HCT116 (cell line): ENCODE data around the gene PLCB1. TPM values are rescaled to one million over a fixed set of nuclear protein-coding genes. Genes with fewer than 3 reads are reported as not detected.

ENCODE experiments used
- ATAC-seq: fragments of 200-7000 bp; cut with Tn5 transposase; 2 replicates; pipeline ENCODE4 v1.9.1; 2020; ENCODE audit warnings: mild to moderate bottlenecking, moderate library complexity
- BruUV-seq: library from RNA; stranded (reverse); fragments of 400-500 nt; replicated peaks from 2 replicates; lab custom pipeline; 2021; lab: Mats Ljungman, UMichigan
- CTCF ChIA-PET: fragments of 300-600 bp; sonication (Branson Sonifier 250); formaldehyde crosslinking; loops from one replicate; lab custom pipeline; 2021; ENCODE audit warnings: antibody characterized with exemption; lab: Charles Lee
- POLR2A ChIA-PET: fragments of 300-600, 350-600 bp; sonication (Branson Sonifier 250); formaldehyde crosslinking; loops from one replicate; lab custom pipeline; 2021; ENCODE audit warnings: antibody characterized with exemption; lab: Charles Lee
- RAD21 ChIA-PET, 2 experiments: fragments of 300-600 bp; sonication (Branson Sonifier 250); formaldehyde crosslinking; loops; one replicate each; lab custom pipeline; 2023; ENCODE audit warnings: low total read pairs in 2 of 2; ENCODE audit not compliant: uncharacterized antibody in 2 of 2, unreplicated experiment in 2 of 2, low non-redundant PET in 1 of 2; lab: Charles Lee
- DNase-seq: peaks from one replicate; pipeline ENCODE4 v3.0.0-alpha.2; 2010; ENCODE audit warnings: low read depth, low spot score
- H2AFZ ChIP-seq: fragments of 200-600 bp; shearing (Covaris generic), sonication (generic); 2 replicates; pipeline ENCODE4 v1.6.1; 2017; ENCODE audit warnings: low read depth, mixed run types, mixed read lengths, antibody characterized with exemption, low read length; ENCODE audit not compliant: poor library complexity, severe bottlenecking
- H3K27ac ChIP-seq: 2 replicates; pipeline ENCODE4 v1.5.1; 2012; ENCODE audit warnings: low read depth, low read length
- H3K27me3 ChIP-seq: fragments of 200-600 bp; sonication (generic); 2 replicates; pipeline ENCODE4 v1.6.1; 2016; ENCODE audit warnings: mixed run types, low read length, mixed read lengths; ENCODE audit not compliant: insufficient read depth
- H3K36me3 ChIP-seq, 2 experiments: fragments of 200-500 bp in 1 of 2; fragments of 200-600 bp in 1 of 2; sonication (Bioruptor generic) in 1 of 2; sonication (generic) in 1 of 2; 2 replicates each; pipeline versions ENCODE4 v1.5.1 to v1.6.1; 2014 to 2016; ENCODE audit warnings: low read length in 2 of 2, inconsistent platforms in 1 of 2, mixed read lengths in 1 of 2, mixed run types in 1 of 2; ENCODE audit not compliant: insufficient read depth in 2 of 2, control insufficient read depth in 1 of 2
- H3K4me1 ChIP-seq, 2 experiments: fragments of 200-600 bp in 1 of 2; sonication (generic) in 1 of 2; 2 replicates each; pipeline versions ENCODE4 v1.5.1 to v1.6.1; 2012 to 2017; ENCODE audit warnings: low read length in 2 of 2, inconsistent platforms in 1 of 2, mild to moderate bottlenecking in 1 of 2, mixed read lengths in 1 of 2, mixed run types in 1 of 2, moderate library complexity in 1 of 2; ENCODE audit not compliant: insufficient read depth in 2 of 2, control insufficient read depth in 1 of 2
- H3K4me2 ChIP-seq: fragments of 200-600 bp; sonication (generic); 2 replicates; pipeline ENCODE4 v1.6.1; 2017; ENCODE audit warnings: mixed run types, low read length, mixed read lengths
- H3K4me3 ChIP-seq, 2 experiments: fragments of 200-600 bp in 1 of 2; sonication (generic) in 1 of 2; replicated peaks in 1 of 2; 2 replicates each; pipeline ENCODE4 v1.5.1; 2011 to 2016; ENCODE audit warnings: low read length in 2 of 2, control low read depth in 1 of 2, low read depth in 1 of 2, mild to moderate bottlenecking in 1 of 2, mixed read lengths in 1 of 2, mixed run types in 1 of 2
- H3K79me2 ChIP-seq: fragments of 200-600 bp; sonication (generic); 2 replicates; pipeline ENCODE4 v1.6.1; 2017; ENCODE audit warnings: mild to moderate bottlenecking, mixed run types, low read length, moderate library complexity, mixed read lengths; ENCODE audit not compliant: insufficient read depth
- H3K9ac ChIP-seq: fragments of 200-600 bp; sonication (generic); 2 replicates; pipeline ENCODE4 v1.6.1; 2016; ENCODE audit warnings: low read length, mixed read lengths
- H3K9me2 ChIP-seq: fragments of 200-600 bp; sonication (generic), shearing (Covaris generic); 2 replicates; pipeline ENCODE4 v1.6.1; 2017; ENCODE audit warnings: mixed run types, mild to moderate bottlenecking, moderate library complexity; ENCODE audit not compliant: insufficient read depth
- H3K9me3 ChIP-seq, 2 experiments: fragments of 200-500 bp in 1 of 2; fragments of 200-600 bp in 1 of 2; sonication (Bioruptor generic) in 1 of 2; sonication (generic) in 1 of 2; 2 replicates each; pipeline ENCODE4 v1.6.1; 2014 to 2017; ENCODE audit warnings: low read length in 2 of 2, mixed read lengths in 2 of 2, inconsistent platforms in 1 of 2, low read depth in 1 of 2, mild to moderate bottlenecking in 1 of 2, mixed run types in 1 of 2, moderate library complexity in 1 of 2; ENCODE audit not compliant: control insufficient read depth in 1 of 2, insufficient read depth in 1 of 2
- H4K20me1 ChIP-seq: fragments of 200-600 bp; sonication (generic), shearing (Covaris generic); 2 replicates; pipeline ENCODE4 v1.6.1; 2017; ENCODE audit warnings: mixed run types, mild to moderate bottlenecking, moderate library complexity; ENCODE audit not compliant: insufficient read depth
- ATF3 ChIP-seq: IDR thresholded peaks from 2 replicates; pipeline ENCODE4 v1.6.1; 2012
- CBX3 ChIP-seq: IDR thresholded peaks from 2 replicates; pipeline ENCODE4 v1.6.1; 2012; ENCODE audit warnings: low read depth
- CEBPB ChIP-seq: IDR thresholded peaks from 2 replicates; pipeline ENCODE4 v1.6.1; 2012; ENCODE audit warnings: low read depth
- EGR1 ChIP-seq: IDR thresholded peaks from 2 replicates; pipeline ENCODE4 v1.6.1; 2012; ENCODE audit warnings: low read depth
- ELF1 ChIP-seq: IDR thresholded peaks from 2 replicates; pipeline ENCODE4 v1.6.1; 2012; ENCODE audit warnings: low read depth, borderline replicate concordance
- EZH2 ChIP-seq: fragments of 200-600 bp; sonication (generic); IDR thresholded peaks from 2 replicates; pipeline ENCODE4 v1.6.1; 2017; ENCODE audit warnings: antibody characterized with exemption, mixed run types
- EZH2phosphoT487 ChIP-seq: fragments of 200-600 bp; IDR thresholded peaks from 2 replicates; pipeline ENCODE4 v1.6.1; 2018; ENCODE audit warnings: antibody characterized with exemption, borderline replicate concordance
- MAX ChIP-seq: IDR thresholded peaks from 2 replicates; pipeline ENCODE4 v1.6.1; 2012
- POLR2A ChIP-seq: IDR thresholded peaks from 2 replicates; pipeline ENCODE4 v1.7.0; 2011; ENCODE audit warnings: borderline replicate concordance; ENCODE audit not compliant: insufficient read depth, insufficient read length; ENCODE audit errors: extremely low read depth
- RAD21 ChIP-seq: IDR thresholded peaks from 2 replicates; pipeline ENCODE4 v1.6.1; 2012; ENCODE audit warnings: low read depth, mild to moderate bottlenecking
- REST ChIP-seq: IDR thresholded peaks from 2 replicates; pipeline ENCODE4 v1.6.1; 2012; ENCODE audit warnings: low read depth
- SIN3A ChIP-seq: IDR thresholded peaks from 2 replicates; pipeline ENCODE4 v1.6.1; 2012; ENCODE audit warnings: low read depth
- SP1 ChIP-seq: IDR thresholded peaks from 2 replicates; pipeline ENCODE4 v1.6.1; 2012; ENCODE audit warnings: low read depth
- SRF ChIP-seq: IDR thresholded peaks from 2 replicates; pipeline ENCODE4 v1.6.1; 2012; ENCODE audit warnings: low read depth
- TCF7L2 ChIP-seq: IDR thresholded peaks from 2 replicates; pipeline ENCODE4 v1.7.0; 2011; ENCODE audit warnings: borderline replicate concordance, inconsistent platforms; ENCODE audit not compliant: insufficient read depth, insufficient read length; ENCODE audit errors: extremely low read depth
- YY1 ChIP-seq: IDR thresholded peaks from 2 replicates; pipeline ENCODE4 v1.6.1; 2011; ENCODE audit warnings: low read length, low read depth, moderate library complexity, mild to moderate bottlenecking; ENCODE audit not compliant: insufficient replicate concordance; ENCODE audit errors: extremely low read depth
- ZFX ChIP-seq: fragments of 450-650 bp; IDR thresholded peaks from 2 replicates; pipeline ENCODE4 v1.6.1; 2017
- ZNF274 ChIP-seq: fragments of 200-500 bp; sonication (Bioruptor generic); IDR thresholded peaks from 2 replicates; pipeline ENCODE4 v1.6.1; 2014; ENCODE audit warnings: mild to moderate bottlenecking, low read depth, low read length, inconsistent platforms
- intact Hi-C: fragments of 100-400 bp; cut with micrococcal nuclease; formaldehyde crosslinking; loops from 2 replicates; pipeline ENCODE4 v1.10.0; 2022
- total RNA-seq: library from RNA; stranded (reverse); gene quantifications from one replicate; pipeline ENCODE4 v1.2.1, GENCODE V29; 2021; ENCODE audit not compliant: unreplicated experiment

Gene PLCB1
- total RNA-seq, 1 experiment from 2014 or later = 15.8 TPM

GRCh38 chr20:8764344-8764962 is 632.4 kb downstream of the PLCB1 start:
- intact Hi-C loops = no loop called here
- CTCF ChIA-PET = no interaction called here

More at GRCh38 chr20:8764344-8764962, 632.4 kb downstream of the PLCB1 start:
- no peaks in the 10 kb centered on the region for H3K9me3 ChIP-seq
- no peaks in the 10 kb centered on the region for H4K20me1 ChIP-seq
- no peak for DNase-seq
- H3K27ac ChIP-seq = no peak overlapping the region
- H3K79me2 ChIP-seq = no peaks in the 10 kb centered on the region
- POLR2A ChIA-PET = no interaction called here
- no peak overlapping the region for H2AFZ ChIP-seq
- no peaks in the 10 kb centered on the region; a peak in 1 of 4 replicates for H3K36me3 ChIP-seq
- BruUV-seq = no TSS peak
- H3K4me2 ChIP-seq = no peak overlapping the region
- no peak overlapping the region for H3K4me3 ChIP-seq
- no peak overlapping the region for H3K9ac ChIP-seq
- RAD21 ChIA-PET = no interaction called here
- H3K4me1 ChIP-seq = no peaks in the 10 kb centered on the region
- TF ChIP-seq CBX3 (no peak), YY1 (no peak), RAD21 (no peak), ZFX (no peak), EZH2phosphoT487 (no peak), ELF1 (no peak), TCF7L2 (no peak), EGR1 (no peak), SP1 (no peak), SRF (no peak), ATF3 (no peak), MAX (no peak), REST (no peak), ZNF274 (no peak), CEBPB (no peak), EZH2 (no peak), POLR2A (no peak), SIN3A (no peak)
- TF ChIP-seq, all 23 proteins: peak for 0
- ATAC-seq = no peak
- Histone ChIP-seq H3K27me3 (no peaks in the 10 kb centered on the region), H3K9me2 (no peaks in the 10 kb centered on the region)
